Measurements from ENCODE around the gene CTSZ.
"Not testable (repeated sequence)": the region's sequence is repeated elsewhere in the genome, so short reads cannot be mapped to it uniquely, and the experiment has no call there.

CTSZ gene

DNA sequence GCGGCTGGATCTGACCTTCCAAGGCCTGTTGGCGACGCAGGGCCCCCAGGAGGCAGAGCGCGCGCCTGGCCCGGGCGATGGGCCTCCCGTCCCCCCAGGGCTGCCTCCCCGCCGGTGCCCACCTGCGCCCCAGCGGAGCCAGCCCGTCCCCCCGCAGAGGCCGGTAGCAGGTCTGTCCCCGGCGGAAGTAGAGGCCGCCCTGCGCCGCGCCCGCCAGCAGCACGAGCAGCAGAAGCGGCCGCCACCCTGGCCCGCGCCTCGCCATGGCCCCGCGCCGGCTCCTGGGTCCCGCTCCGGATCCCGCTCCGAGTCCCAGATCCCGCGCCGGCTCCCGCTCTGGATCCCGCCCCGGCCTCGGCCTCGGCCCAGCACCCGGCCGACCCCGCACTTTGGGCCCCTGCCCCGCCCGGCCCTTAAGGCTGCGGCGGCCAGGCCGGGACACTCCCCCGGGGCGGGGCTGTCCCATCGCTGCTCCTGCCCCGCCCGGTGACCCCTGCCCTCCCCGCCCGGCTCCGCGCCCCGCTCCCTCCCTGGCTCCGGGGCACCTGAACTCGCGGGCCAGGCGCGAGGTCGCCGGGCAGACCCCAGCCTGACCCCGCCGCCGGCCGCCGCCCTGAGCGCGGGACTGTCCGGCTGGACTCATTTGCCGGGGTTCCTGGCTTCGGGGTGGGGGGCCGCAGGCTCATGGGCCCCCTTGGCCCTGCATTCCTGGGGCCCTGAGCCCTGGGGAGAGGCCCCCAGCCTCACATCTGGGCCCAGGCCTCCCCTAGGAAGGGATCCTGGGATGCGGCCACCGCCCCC lies at the start of gene CTSZ:
TSS of gene CTSZ (minus strand) at position 391 of the 801 bp plus-strand sequence. CDS start at position 265, 126 bp downstream.
- DNase-seq, result peak; percentile 40

DNA sequence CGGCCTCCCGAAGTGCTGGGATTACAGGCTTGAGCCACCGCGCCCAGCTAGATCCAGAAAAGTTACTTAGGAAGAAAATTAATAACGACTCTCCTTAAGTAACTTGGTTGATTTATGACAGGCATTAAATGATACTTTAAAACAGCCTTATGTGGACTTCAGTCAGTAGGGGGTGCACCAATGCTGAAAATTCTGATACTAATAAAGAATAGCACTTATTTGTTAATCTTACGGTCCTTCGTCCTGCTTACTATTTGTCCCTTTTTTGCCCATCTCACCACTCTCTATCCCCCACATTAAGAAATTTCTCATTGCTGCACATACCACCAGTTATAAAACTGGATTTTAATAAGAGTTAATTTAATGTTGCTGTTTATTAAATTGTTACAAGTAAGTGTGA lies 48.2 kb upstream of the CTSZ start:
- DNase-seq, result no peak

- no peak for DNase-seq
Measured at GRCh38 chr20:59051666-59052185, 44.7 kb upstream of the CTSZ start.

DNA sequence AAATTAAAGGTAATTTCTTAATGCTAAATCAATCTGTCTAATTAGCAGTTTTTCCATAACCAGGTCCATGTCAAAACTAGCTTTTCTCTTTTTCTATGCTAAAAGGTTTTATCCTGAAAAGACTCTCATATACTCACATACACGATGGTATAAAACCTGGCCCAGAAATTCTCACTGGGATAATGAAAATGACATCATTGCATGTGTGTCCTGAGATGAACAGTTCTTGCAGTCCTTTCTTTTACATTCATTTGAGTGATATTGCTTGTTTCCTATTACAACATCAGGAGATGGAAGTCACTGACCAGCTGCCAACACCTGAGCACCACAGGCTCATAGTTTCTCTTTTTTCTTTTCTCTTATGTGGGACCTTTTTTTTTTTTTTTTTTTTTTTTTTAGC lies 43.4 kb upstream of the CTSZ start:
- no peak for DNase-seq

- no peak for DNase-seq
Measured at GRCh38 chr20:59048681-59049030, 41.6 kb upstream of the CTSZ start.

DNA sequence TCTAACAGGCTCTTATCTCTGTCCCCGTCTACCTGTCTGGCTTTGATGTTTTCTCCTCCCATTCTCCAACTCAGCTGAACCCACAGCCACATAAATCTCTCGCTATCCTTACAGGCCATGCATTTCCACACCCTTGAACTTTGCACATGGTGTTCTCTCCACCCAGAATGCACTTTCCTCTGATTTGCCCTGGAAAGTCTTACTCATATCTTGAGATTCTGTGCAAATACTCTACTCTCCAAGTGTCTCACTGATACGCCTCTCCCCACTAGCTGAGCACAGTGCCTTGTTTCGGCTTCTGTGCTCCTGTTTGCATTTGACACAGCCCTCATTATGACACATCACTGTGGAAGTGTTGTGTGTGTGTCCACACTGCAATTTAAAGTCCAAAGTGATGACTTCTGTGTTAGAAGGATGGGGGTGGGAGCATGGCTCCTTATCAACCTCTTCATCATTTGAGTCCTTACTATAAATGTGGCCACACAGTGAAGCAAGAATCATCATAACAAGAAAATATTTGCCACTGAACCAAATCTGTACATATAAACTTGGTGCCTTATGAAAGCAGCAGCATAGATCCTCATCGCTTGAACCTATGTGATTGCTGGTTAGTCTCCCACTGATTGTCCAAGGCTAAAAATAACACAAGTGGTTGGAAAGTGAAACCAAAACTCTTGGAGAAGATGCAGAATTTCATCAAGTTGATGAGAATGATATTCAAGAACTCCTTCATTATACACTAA lies 41.1 kb upstream of the CTSZ start:
- DNase-seq, result peak; percentile 20

DNA sequence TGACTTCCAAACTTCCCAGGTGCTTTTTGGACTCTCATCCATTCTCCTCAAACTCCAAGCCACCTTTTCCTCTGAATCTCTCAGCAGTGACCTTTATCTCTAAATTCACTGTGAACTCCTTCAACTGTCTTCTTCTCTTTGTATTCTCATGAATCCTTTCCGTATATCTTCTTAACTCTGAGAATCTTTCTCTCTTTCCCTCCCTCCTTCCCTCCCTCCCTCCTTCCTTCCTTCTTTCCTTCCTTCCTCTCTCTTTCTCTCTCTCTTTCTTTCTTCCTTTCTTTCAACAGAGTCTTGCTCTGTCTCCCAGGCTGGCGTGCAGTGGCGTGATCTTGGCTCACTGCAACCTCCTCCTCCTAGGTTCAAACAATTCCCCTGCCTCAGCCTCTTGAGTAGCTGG lies 39.8 kb upstream of the CTSZ start:
- no peak for DNase-seq

GRCh38 chr20:59044796-59045195 lies 37.7 kb upstream of the CTSZ start:
- no peak for DNase-seq

DNA sequence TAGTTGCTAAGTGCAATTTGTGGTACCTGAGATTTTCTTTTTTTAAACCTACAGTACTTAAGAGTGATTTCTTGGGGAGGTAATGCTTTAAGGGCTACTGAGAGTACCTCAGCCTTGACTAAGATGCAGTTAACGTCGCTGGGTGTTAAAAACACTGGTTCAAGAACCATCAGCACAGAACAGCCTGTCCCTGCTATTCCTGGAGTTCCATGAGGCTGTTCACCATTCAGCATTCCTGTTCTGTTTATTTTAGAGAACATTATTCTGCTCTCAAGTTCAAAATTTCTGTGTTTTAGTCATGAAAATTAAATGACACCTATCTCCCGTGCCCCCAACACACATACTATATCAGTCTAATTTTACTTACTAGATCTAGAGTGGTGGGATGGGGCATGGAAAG lies 37.2 kb upstream of the CTSZ start:
- DNase-seq, result no peak

GRCh38 chr20:59043698-59044097 lies 36.6 kb upstream of the CTSZ start:
- no peak for DNase-seq

DNA sequence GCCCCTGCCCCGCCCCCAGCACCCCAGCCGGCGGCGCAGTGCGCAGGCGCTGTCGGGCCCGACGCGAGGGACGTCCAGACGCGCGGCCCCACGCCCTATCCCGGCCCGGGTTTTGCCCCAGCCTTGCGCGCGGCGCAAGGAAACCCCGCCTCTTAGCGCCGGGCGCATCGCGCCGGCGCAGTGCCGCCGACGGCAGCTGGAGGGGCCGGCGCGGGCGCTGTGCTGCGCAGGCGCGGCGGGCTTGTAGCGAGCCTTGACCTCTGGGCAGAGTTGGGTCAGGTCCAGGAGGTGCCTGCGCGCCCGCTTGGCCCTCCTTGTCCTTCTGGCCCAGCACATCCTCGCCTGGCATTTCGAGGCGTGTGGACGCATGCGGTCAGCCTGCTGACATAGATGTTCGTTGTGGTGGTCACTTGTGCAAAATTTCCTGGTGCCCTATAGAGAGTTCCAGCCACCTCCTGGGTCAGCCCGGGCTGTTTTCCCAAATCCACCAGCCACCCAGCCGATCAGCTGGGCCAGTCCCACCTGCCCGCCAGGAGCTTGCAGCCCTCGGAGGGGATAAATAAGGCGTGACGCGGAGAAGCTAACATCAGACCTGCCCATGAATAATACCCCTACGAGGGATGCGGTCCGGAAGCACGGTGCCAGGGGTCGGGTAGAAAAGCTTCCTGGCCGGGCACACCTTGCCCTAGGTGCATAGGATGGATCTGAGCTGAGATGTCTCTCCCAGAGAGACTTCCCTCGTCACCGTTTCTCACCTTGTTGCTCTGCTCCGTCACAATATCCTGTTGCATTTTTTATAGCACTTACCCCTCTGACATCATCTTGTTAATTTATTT lies 36.0 kb upstream of the CTSZ start:
- DNase-seq, result peak; percentile 94

- DNase-seq, result no peak
Measured at GRCh38 chr20:59042151-59042795, 35.2 kb upstream of the CTSZ start, which contains the start of gene PRELID3B. Gene PRELID3B, minus strand, starts transcription at chr20:59042786. Its CDS starts 56 bp downstream, at chr20:59042730.

GRCh38 chr20:59041487-59041886 lies 34.4 kb upstream of the CTSZ start:
- not testable (repeated sequence) for DNase-seq

DNA sequence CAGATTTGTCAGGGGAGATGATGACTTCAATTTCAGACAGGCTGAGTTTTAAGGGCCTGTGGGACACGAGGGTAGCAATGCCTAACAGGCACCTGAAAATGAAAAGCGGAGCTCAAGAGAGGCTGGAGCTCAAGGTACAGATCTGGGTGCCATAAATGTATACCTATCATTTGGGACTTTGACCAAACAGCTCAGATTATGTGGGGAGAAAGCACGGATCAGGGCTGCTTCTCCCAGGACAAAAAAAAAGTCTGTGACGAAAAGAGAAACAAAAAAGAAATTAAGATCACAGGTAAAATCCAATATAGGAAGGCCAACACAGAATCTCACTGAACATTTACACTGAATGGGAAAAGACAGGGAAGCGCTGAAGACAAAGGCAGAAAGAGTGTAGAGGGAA lies 33.6 kb upstream of the CTSZ start:
- DNase-seq, result no peak

- no peak for DNase-seq
Measured at GRCh38 chr20:59039233-59039632, 32.2 kb upstream of the CTSZ start.

DNA sequence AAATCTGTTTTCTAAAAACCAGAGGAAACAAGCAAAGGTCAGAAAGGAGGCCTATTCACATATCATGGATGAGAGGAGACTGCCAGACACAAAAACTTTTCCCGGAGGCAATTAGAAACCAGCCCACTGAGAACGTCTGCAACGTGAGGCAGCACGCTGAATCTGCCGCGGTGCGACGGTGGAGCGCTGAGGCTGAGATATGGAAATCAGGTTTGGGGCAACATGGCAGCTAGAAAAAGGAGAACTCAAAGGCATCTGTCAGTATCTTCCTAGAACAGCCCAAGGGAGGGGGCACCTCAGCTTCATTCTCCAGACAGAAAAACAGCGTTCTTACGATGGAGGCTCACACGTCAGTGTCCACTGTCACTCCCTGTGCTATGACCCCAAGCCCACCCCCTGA lies 30.3 kb upstream of the CTSZ start:
- DNase-seq, result no peak

GRCh38 chr20:59035381-59035780 lies 28.3 kb upstream of the CTSZ start:
- no peak for DNase-seq

GRCh38 chr20:59033616-59034165 lies 26.6 kb upstream of the CTSZ start:
- no peak for DNase-seq

DNA sequence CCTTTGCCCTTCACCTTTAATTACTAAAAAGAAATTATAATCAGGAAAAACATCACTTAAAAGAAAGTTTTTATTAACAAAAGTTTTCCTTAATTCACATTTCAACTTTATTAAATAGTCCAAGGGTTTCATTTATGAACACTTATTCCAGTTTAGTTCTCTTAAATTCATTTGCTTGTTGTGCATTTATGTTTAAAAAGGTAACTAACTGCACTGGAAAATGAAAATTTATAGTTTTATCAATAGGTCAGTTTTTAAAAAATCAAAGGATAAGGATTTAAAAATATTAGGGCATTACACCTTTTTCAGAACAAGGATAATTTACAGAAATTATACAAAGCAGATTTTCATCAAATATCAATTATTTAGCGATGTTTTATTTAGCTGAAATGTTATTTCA lies 26.0 kb upstream of the CTSZ start:
- DNase-seq, result no peak

DNA sequence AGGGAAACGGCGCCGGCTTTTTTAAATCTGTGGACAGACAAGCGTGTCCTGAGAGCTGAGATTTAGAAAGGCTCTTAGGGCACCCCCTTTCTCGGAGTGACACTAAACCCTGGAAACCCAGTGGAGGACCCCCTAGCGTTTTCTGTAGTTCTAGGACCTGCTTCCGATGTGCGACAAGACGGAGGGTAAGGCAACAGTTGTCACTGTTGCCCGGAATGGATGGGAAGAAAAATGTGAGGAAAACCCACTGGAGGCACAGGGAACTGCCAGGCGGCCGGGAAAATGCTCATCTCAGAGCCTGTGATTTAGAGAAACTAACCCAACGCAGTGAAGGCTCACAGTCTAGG lies 25.6 kb upstream of the CTSZ start:
- no peak for DNase-seq

GRCh38 chr20:59032023-59032712 lies 25.1 kb upstream of the CTSZ start, which contains the start of gene ATP5F1E:
Gene ATP5F1E, minus strand, starts transcription at chr20:59032335. Its CDS starts 84 bp downstream, at chr20:59032251.
- DNase-seq, result peak; percentile 96

DNA sequence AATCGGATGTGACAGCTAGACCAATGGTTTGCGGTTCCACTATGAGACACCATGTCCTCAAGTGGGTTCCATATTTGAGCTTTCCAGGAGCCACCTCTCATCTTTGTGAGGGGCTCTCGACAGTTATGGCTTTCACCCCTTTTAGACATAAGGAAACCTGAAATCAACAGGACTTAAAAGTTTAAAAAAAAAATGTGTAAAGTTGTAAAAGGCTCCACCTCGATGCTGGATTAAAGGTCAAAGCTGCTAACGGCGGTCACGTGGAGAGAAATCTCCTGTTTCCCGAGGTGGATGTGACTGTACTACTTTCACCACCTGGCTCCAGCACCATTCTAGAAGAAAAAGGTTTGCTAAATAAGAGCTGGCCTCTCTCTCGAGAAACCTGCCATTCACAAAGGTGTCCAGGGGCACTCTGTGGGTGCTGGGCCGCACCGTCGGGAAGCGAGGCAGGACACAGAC lies 24.5 kb upstream of the CTSZ start:
- no peak for DNase-seq
